Uterus (tissue), 4 donors: ENCODE results near the gene ABHD4. TPM values are rescaled to one million over a fixed set of nuclear protein-coding genes. Genes with fewer than 3 reads are reported as not detected.

Experiments used
- DNase-seq, 2 donors: peaks; one replicate each; pipeline ENCODE4 v3.0.0-alpha.2; 2019 to 2020
- H3K27ac ChIP-seq, 2 donors: fragments of 200-600 bp; sonication (generic); 1 replicate in 1 of 2; 2 replicates in 1 of 2; pipeline ENCODE4 v1.5.1; 2016 to 2018
- H3K27me3 ChIP-seq, 2 donors: fragments of 200-600 bp; sonication (generic); one replicate each; pipeline ENCODE4 v1.5.1; 2018 to 2019; ENCODE audit warnings: control low read depth in 1 of 2
- H3K36me3 ChIP-seq, 2 donors: fragments of 200-600 bp; sonication (generic); one replicate each; pipeline ENCODE4 v1.5.1; 2019; ENCODE audit warnings: control low read depth in 1 of 2
- H3K4me1 ChIP-seq, 2 donors: fragments of 200-600 bp; sonication (generic); one replicate each; pipeline ENCODE4 v1.5.1; 2018 to 2019; ENCODE audit warnings: control low read depth in 1 of 2
- H3K4me3 ChIP-seq, 2 donors: fragments of 200-600 bp; sonication (generic); 1 replicate in 1 of 2; 2 replicates in 1 of 2; pipeline ENCODE4 v1.5.1; 2018 to 2019; ENCODE audit warnings: mild to moderate bottlenecking in 1 of 2
- H3K9me3 ChIP-seq, 2 donors: fragments of 200-600 bp; sonication (generic); one replicate each; pipeline ENCODE4 v1.5.1; 2019; ENCODE audit warnings: control low read depth in 1 of 2
- POLR2A ChIP-seq, 2 donors: fragments of 450-650 bp; IDR thresholded peaks; one replicate each; pipeline ENCODE4 v1.6.1; 2016; ENCODE audit warnings: antibody characterized with exemption in 2 of 2, mild to moderate bottlenecking in 1 of 2, moderate library complexity in 1 of 2
- intact Hi-C: fragments of 100-400 bp; cut with DNase I; formaldehyde crosslinking; loops from one replicate; pipeline ENCODE4 v1.15.1; 2023; ENCODE audit warnings: low total_unique reads
- total RNA-seq, 4 donors: library from RNA; depleted of rRNA in 3 of 4; stranded (reverse); fragments of >200 nt in 3 of 4; gene quantifications; one replicate each; pipeline versions ENCODE4 v1.1.0 to v1.2.4, GENCODE V29; 2014 to 2023
- TF ChIP-seq, protein P1 (sequence below), 4 experiments: fragments of 200-600 bp in 2 of 4; fragments of 450-650 bp in 2 of 4; sonication (generic) in 2 of 4; IDR thresholded peaks; one replicate each; pipeline ENCODE4 v1.5.1; 2016 to 2019; ENCODE audit warnings: antibody characterized with exemption in 4 of 4, mild to moderate bottlenecking in 2 of 4, moderate library complexity in 1 of 4
- donor health status: DM: yes; HTN: yes; CAD: no.

ABHD4 gene
- total RNA-seq, 4 donors from 2014 or later: 17.9 to 40.0 (median 28.6) TPM

DNA sequence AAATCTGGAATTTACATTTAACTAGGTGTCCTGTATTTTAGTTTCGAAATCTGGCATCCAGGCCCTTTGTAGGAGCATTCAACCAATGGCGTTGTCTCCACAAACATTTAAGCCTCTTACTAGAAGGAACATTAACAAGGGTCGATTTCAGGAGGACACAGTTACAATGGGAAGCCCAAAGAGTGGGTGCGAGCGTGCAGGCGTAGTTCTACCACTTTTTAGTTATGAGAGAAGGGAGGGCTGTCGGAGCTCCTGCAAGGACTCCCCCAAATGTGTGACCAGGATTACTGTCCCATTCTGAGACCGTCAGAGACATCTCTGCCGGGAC is 365 bp upstream of the ABHD4 start:
- Histone ChIP-seq H3K4me3 (peak overlapping the region; percentile 64 to 70), H3K9me3 (no peaks in the 10 kb centered on the region), H3K36me3 (no peaks in the 10 kb centered on the region), H3K27me3 (no peaks in the 10 kb centered on the region), H3K4me1 (peaks cover 0 to 9% of the 10 kb centered on the region in 2 donors), H3K27ac (peak overlapping the region; percentile 88 to 92)
- DNase-seq: no peak
- TF ChIP-seq, protein P1, sequence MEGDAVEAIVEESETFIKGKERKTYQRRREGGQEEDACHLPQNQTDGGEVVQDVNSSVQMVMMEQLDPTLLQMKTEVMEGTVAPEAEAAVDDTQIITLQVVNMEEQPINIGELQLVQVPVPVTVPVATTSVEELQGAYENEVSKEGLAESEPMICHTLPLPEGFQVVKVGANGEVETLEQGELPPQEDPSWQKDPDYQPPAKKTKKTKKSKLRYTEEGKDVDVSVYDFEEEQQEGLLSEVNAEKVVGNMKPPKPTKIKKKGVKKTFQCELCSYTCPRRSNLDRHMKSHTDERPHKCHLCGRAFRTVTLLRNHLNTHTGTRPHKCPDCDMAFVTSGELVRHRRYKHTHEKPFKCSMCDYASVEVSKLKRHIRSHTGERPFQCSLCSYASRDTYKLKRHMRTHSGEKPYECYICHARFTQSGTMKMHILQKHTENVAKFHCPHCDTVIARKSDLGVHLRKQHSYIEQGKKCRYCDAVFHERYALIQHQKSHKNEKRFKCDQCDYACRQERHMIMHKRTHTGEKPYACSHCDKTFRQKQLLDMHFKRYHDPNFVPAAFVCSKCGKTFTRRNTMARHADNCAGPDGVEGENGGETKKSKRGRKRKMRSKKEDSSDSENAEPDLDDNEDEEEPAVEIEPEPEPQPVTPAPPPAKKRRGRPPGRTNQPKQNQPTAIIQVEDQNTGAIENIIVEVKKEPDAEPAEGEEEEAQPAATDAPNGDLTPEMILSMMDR (IDR thresholded peaks at IDR 0.05): no peak
- TF ChIP-seq POLR2A (IDR thresholded peaks at IDR 0.05): no peak
- intact Hi-C loops: no loop called here

DNA sequence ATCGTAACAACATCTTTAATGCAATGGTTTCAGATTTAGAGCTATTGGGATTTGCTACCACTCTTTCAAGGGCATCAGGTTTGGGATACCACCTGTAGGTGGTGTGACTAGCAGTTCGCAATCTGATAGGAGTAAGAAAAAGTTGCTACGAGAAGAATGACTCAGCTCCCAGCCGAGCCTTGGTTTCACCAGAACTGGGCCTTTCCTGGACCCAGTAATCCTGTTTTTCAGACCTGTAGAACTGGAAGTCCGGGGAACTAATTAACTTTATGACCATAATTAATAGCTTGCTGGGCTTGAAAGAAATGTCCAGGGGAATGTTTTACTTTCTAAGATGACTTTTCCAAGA is 770 bp downstream of the ABHD4 start:
- Histone ChIP-seq H3K4me3 (peak overlapping the region; percentile 64 to 70), H3K36me3 (no peaks in the 10 kb centered on the region), H3K4me1 (peaks cover 0 to 9% of the 10 kb centered on the region in 2 donors), H3K9me3 (no peaks in the 10 kb centered on the region), H3K27me3 (no peaks in the 10 kb centered on the region), H3K27ac (peak overlapping the region; percentile 88 to 92)
- DNase-seq: peak; percentile 41 to 72
- TF ChIP-seq, protein P1 (IDR thresholded peaks at IDR 0.05): peak in 3 of 4 experiments; percentile 32 to 50 (median 35)
- TF ChIP-seq POLR2A (IDR thresholded peaks at IDR 0.05): no peak
- intact Hi-C loops: no loop called here

DNA sequence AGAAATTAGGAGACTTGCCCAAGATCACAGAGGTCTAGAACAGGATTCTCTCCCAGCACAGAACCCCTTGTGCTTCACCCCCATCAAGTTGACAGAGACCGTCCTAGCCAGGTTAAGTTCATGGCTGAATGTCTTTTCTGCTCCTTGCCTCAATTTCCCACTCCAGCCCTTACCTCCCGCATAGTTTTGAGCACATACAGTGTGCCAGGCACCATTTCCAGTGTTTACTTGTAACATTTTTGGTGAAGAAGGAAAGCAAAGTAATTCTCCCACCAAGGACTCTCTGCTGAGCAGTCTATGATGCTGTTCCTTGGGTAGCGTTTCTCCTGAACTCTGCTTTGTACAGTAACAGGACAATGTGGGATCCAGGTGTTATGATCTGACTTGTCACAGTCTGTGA is 1.2 kb downstream of the ABHD4 start:
- H3K4me1 ChIP-seq: peaks cover 0 to 9% of the 10 kb centered on the region in 2 donors
- no peak for TF ChIP-seq POLR2A (IDR thresholded peaks at IDR 0.05)
- TF ChIP-seq, protein P1 (IDR thresholded peaks at IDR 0.05): no peak
- intact Hi-C loops: no loop called here
- peak overlapping the region; percentile 88 to 92 for H3K27ac ChIP-seq
- no peaks in the 10 kb centered on the region for H3K27me3 ChIP-seq
- H3K4me3 ChIP-seq: peak overlapping the region; percentile 64 to 70
- H3K9me3 ChIP-seq: no peaks in the 10 kb centered on the region
- H3K36me3 ChIP-seq: no peaks in the 10 kb centered on the region
- DNase-seq: no peak

DNA sequence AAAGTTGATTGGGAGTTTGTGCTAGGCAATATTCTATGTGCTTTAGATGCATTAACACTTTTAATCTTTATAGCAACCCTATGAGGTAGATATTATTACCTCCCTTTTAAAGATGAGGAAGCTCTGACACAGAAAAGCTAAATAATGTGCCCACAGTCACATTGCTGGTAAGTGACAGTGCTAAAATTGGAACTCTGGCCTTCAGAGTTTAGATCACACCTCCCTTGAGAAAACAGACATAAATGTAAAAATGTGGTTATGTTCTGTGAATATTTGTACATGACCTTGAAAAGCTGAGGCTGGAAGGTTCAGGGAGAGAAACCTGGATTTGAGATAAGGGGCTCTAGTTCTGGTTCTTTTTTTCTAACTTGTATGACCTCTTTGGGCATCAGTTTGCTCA is 1.9 kb downstream of the ABHD4 start:
- Histone ChIP-seq H3K27ac (peak overlapping the region in 1 of 2 donors; percentile 88), H3K4me1 (peaks cover 0 to 9% of the 10 kb centered on the region in 2 donors), H3K4me3 (no peak overlapping the region), H3K27me3 (no peaks in the 10 kb centered on the region), H3K9me3 (no peaks in the 10 kb centered on the region), H3K36me3 (no peaks in the 10 kb centered on the region)
- DNase-seq: no peak
- TF ChIP-seq, protein P1 (IDR thresholded peaks at IDR 0.05): no peak
- TF ChIP-seq POLR2A (IDR thresholded peaks at IDR 0.05): no peak
- intact Hi-C loops: no loop called here

DNA sequence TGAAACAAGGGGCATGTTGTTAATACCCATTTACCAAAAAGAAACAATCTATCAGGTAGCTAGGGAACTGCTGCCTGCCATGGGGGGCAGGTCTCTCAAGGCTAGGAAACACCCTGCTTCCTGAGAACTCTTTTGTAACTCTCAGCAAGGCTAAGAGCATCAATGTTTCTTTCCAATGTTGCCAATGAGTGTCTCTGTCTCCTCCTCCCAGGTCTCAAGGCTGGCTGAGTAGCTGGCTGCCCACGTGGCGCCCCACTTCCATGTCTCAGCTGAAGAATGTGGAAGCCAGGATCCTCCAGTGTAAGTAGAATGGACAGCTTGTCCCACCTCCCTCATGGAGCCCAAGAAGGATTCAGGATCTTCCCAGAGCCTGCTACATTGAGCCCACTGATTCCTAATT is 3.4 kb downstream of the ABHD4 start:
- Histone ChIP-seq H3K4me3 (no peak overlapping the region), H3K27ac (no peak overlapping the region), H3K4me1 (peaks cover 0 to 9% of the 10 kb centered on the region in 2 donors), H3K9me3 (no peaks in the 10 kb centered on the region), H3K27me3 (no peaks in the 10 kb centered on the region), H3K36me3 (no peaks in the 10 kb centered on the region)
- TF ChIP-seq, protein P1 (IDR thresholded peaks at IDR 0.05): no peak
- no peak for TF ChIP-seq POLR2A (IDR thresholded peaks at IDR 0.05)
- no peak for DNase-seq
- intact Hi-C loops: no loop called here
